GM23338 (cell line): ENCODE results near the gene SGCD. TPM values are rescaled to one million over a fixed set of nuclear protein-coding genes. Genes with fewer than 3 reads are reported as not detected.

Experiments
- ATAC-seq: fragments of 200-7000 bp; cut with Tn5 transposase; 3 replicates; pipeline ENCODE4 v1.9.1; 2020
- DNase-seq: peaks from one replicate; pipeline ENCODE4 v3.0.0-alpha.2; 2015; ENCODE audit warnings: low spot score
- H2AFZ ChIP-seq: fragments of 200-600 bp; sonication (generic); 2 replicates; pipeline ENCODE4 v1.8.0; 2016; ENCODE audit warnings: antibody characterized with exemption, mild to moderate bottlenecking, moderate library complexity
- H3F3A ChIP-seq: fragments of 200-600 bp; sonication (generic); replicated peaks from 2 replicates; pipeline ENCODE4 v1.8.0; 2017; ENCODE audit warnings: antibody characterized with exemption, mixed run types, low read depth
- H3K27ac ChIP-seq: fragments of 200-600 bp; sonication (generic); 2 replicates; pipeline ENCODE4 v1.6.1; 2016; ENCODE audit warnings: low read depth
- H3K27me3 ChIP-seq: fragments of 200-600 bp; sonication (generic); 2 replicates; pipeline ENCODE4 v1.8.0; 2016; ENCODE audit warnings: mild to moderate bottlenecking, mixed run types, moderate library complexity; ENCODE audit not compliant: insufficient read depth
- H3K36me3 ChIP-seq: fragments of 200-600 bp; sonication (generic); 2 replicates; pipeline ENCODE4 v1.8.0; 2016; ENCODE audit warnings: mild to moderate bottlenecking; ENCODE audit not compliant: insufficient read depth
- H3K4me1 ChIP-seq: fragments of 200-600 bp; sonication (generic); 2 replicates; pipeline ENCODE4 v1.8.0; 2016; ENCODE audit warnings: mild to moderate bottlenecking, moderate library complexity; ENCODE audit not compliant: insufficient read depth
- H3K4me2 ChIP-seq: fragments of 200-600 bp; sonication (generic); 2 replicates; pipeline ENCODE4 v1.7.1; 2017; ENCODE audit warnings: mixed run types
- H3K4me3 ChIP-seq: fragments of 200-600 bp; sonication (generic); 2 replicates; pipeline ENCODE4 v1.6.1; 2016; ENCODE audit warnings: mixed run types
- H3K79me2 ChIP-seq: fragments of 200-600 bp; sonication (generic); replicated peaks from 2 replicates; pipeline ENCODE4 v1.8.0; 2017; ENCODE audit warnings: mild to moderate bottlenecking; ENCODE audit not compliant: insufficient read depth
- H3K9me2 ChIP-seq: fragments of 200-600 bp; sonication (generic); 2 replicates; pipeline ENCODE4 v1.8.0; 2017; ENCODE audit not compliant: insufficient read depth
- H4K20me1 ChIP-seq: fragments of 200-600 bp; sonication (generic); replicated peaks from 2 replicates; pipeline ENCODE4 v1.8.0; 2017; ENCODE audit warnings: mild to moderate bottlenecking; ENCODE audit not compliant: insufficient read depth
- H3K27ac Mint-ChIP-seq: 2 replicates; pipeline ENCODE4 v1.8.0; 2020; ENCODE audit warnings: inconsistent platforms, mild to moderate bottlenecking, moderate library complexity, mixed read lengths
- H3K27me3 Mint-ChIP-seq: 3 replicates; pipeline ENCODE4 v1.8.0; 2022; ENCODE audit warnings: low read depth, mild to moderate bottlenecking, moderate library complexity, mixed read lengths, inconsistent platforms; ENCODE audit not compliant: insufficient read depth, poor library complexity
- H3K36me3 Mint-ChIP-seq: 3 replicates; pipeline ENCODE4 v1.8.0; 2021; ENCODE audit warnings: low read depth, mild to moderate bottlenecking, inconsistent platforms, moderate library complexity, mixed read lengths
- H3K4me1 Mint-ChIP-seq: 3 replicates; pipeline ENCODE4 v1.8.0; 2020; ENCODE audit warnings: mild to moderate bottlenecking, inconsistent platforms, mixed read lengths
- H3K4me3 Mint-ChIP-seq: 3 replicates; pipeline ENCODE4 v1.8.0; 2021; ENCODE audit warnings: moderate library complexity, mild to moderate bottlenecking, inconsistent platforms, mixed read lengths
- H3K9me3 Mint-ChIP-seq: 3 replicates; pipeline ENCODE4 v1.8.0; 2020; ENCODE audit warnings: moderate library complexity, mild to moderate bottlenecking, inconsistent platforms, mixed read lengths
- CREB1 ChIP-seq: fragments of 250-450 bp; sonication (Bioruptor Pico); IDR thresholded peaks from 2 replicates; pipeline ENCODE4 v1.5.0; 2020; ENCODE audit warnings: low read depth, mild to moderate bottlenecking, moderate library complexity
- EZH2 ChIP-seq: fragments of 200-600 bp; sonication (generic); IDR thresholded peaks from one replicate; pipeline ENCODE4 v1.8.0; 2017; ENCODE audit warnings: antibody characterized with exemption, mild to moderate bottlenecking, low read depth; ENCODE audit not compliant: unreplicated experiment
- EZH2phosphoT487 ChIP-seq: fragments of 200-600 bp; sonication (generic); IDR thresholded peaks from one replicate; pipeline ENCODE4 v1.8.1; 2018; ENCODE audit warnings: antibody characterized with exemption; ENCODE audit not compliant: unreplicated experiment
- JUNB ChIP-seq: IDR thresholded peaks from one replicate; pipeline ENCODE4 v1.6.1; 2016; ENCODE audit warnings: antibody characterized with exemption; ENCODE audit not compliant: unreplicated experiment
- NANOG ChIP-seq: IDR thresholded peaks from 2 replicates; pipeline ENCODE4 v1.6.1; 2016; ENCODE audit warnings: antibody characterized with exemption, borderline replicate concordance
- POLR2AphosphoS5 ChIP-seq: IDR thresholded peaks from 2 replicates; pipeline ENCODE4 v1.6.1; 2016; ENCODE audit warnings: antibody characterized with exemption, low read depth
- STAT1 ChIP-seq: IDR thresholded peaks from one replicate; pipeline ENCODE4 v1.6.1; 2016; ENCODE audit warnings: antibody characterized with exemption; ENCODE audit not compliant: unreplicated experiment
- ZNF114 ChIP-seq: fragments of 250-450 bp; sonication (Bioruptor Pico); IDR thresholded peaks from 2 replicates; pipeline ENCODE4 v1.5.0; 2020; ENCODE audit warnings: mild to moderate bottlenecking, moderate library complexity
- ZNF331 ChIP-seq: fragments of 250-450 bp; sonication (Bioruptor Pico); IDR thresholded peaks from 2 replicates; pipeline ENCODE4 v1.5.0; 2020; ENCODE audit warnings: low read depth, mild to moderate bottlenecking, moderate library complexity
- polyA plus RNA-seq: library from polyadenylated mRNA; unstranded; fragments of >200 nt; fragmentation: Nextera tagmentation; extraction: Ambion mirVana; gene quantifications from 2 replicates; pipeline ENCODE4 v1.2.1, GENCODE V29; 2016
- total RNA-seq: library from RNA; depleted of rRNA; stranded (reverse); fragments of >200 nt; shearing (Covaris generic); gene quantifications from 2 replicates; pipeline ENCODE4 v1.2.3, GENCODE V29; 2014
- TF ChIP-seq, protein P1 (sequence below): IDR thresholded peaks from one replicate; pipeline ENCODE4 v1.6.1; 2018; ENCODE audit warnings: antibody characterized with exemption; ENCODE audit not compliant: unreplicated experiment
- TF ChIP-seq, protein P2 (sequence below): IDR thresholded peaks from 2 replicates; pipeline ENCODE4 v1.6.1; 2016; ENCODE audit warnings: antibody characterized with exemption
- TF ChIP-seq, protein P3 (sequence below), 2 experiments: fragments of 200-600 bp in 1 of 2; sonication (generic) in 1 of 2; conservative IDR thresholded peaks; 2 replicates each; pipeline versions ENCODE4 v1.5.1 to v1.6.1; 2016 to 2017; ENCODE audit warnings: antibody characterized with exemption in 2 of 2, low read depth in 2 of 2, mild to moderate bottlenecking in 2 of 2, moderate library complexity in 1 of 2
- TF ChIP-seq, protein P4 (sequence below): fragments of 250-450 bp; sonication (Bioruptor Pico); IDR thresholded peaks from 2 replicates; pipeline ENCODE4 v1.5.0; 2020; ENCODE audit warnings: mild to moderate bottlenecking, moderate library complexity

The SGCD gene
- total and polyA plus RNA-seq, 2 experiments from 2014 or later: 0.03 to 0.05 TPM

DNA sequence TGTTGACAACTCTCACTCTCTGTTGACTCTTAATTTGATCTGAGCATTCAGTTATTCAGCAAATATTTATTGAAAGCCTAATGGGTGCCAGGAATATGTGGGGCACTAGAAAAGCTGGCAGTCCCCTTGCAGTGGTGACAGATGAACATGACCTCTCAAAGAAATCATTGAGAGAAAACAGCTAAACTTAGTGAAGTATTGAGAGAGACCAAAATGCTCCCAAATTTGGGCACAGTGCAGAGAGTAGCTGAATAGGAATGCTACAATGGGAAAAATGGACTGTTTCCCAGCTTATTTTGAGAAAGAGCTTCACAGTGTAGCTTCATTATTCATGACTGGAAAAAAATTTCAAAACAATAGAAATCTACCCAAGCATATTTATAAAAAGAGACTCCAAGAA is 257.9 kb downstream of the SGCD start (continued):
- TF ChIP-seq, protein P1, sequence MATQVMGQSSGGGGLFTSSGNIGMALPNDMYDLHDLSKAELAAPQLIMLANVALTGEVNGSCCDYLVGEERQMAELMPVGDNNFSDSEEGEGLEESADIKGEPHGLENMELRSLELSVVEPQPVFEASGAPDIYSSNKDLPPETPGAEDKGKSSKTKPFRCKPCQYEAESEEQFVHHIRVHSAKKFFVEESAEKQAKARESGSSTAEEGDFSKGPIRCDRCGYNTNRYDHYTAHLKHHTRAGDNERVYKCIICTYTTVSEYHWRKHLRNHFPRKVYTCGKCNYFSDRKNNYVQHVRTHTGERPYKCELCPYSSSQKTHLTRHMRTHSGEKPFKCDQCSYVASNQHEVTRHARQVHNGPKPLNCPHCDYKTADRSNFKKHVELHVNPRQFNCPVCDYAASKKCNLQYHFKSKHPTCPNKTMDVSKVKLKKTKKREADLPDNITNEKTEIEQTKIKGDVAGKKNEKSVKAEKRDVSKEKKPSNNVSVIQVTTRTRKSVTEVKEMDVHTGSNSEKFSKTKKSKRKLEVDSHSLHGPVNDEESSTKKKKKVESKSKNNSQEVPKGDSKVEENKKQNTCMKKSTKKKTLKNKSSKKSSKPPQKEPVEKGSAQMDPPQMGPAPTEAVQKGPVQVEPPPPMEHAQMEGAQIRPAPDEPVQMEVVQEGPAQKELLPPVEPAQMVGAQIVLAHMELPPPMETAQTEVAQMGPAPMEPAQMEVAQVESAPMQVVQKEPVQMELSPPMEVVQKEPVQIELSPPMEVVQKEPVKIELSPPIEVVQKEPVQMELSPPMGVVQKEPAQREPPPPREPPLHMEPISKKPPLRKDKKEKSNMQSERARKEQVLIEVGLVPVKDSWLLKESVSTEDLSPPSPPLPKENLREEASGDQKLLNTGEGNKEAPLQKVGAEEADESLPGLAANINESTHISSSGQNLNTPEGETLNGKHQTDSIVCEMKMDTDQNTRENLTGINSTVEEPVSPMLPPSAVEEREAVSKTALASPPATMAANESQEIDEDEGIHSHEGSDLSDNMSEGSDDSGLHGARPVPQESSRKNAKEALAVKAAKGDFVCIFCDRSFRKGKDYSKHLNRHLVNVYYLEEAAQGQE: no peak

DNA sequence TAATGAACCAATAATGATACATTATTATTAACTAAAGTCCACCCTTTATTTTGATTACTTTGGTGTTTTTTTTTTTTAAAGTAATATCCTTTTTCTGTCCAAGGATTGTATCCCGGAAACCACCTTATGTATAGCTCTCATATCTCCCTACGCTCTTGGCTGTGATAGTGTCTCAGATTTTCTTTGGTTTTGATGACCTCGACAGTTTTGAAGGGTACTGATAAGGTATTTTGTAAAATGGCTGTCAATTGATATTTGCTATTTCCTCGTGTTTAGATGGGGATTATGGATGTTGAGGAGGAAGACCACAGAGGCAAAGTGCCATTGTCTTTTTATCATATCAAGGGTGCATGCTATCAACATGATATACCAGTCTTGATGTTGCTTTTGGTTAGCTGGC is 259.0 kb downstream of the SGCD start:
- no peaks in the 10 kb centered on the region for H3K4me1 ChIP-seq
- ATAC-seq (no peak), DNase-seq (no peak)
- H3K27ac ChIP-seq: no peak overlapping the region
- H4K20me1 ChIP-seq: no peaks in the 10 kb centered on the region
- no peak overlapping the region for H3K4me3 ChIP-seq
- H2AFZ ChIP-seq: no peak overlapping the region
- no peaks in the 10 kb centered on the region for H3F3A ChIP-seq
- no peak overlapping the region for H3K4me2 ChIP-seq
- H3K36me3 Mint-ChIP-seq: no peaks in the 10 kb centered on the region
- H3K4me3 Mint-ChIP-seq: no peak overlapping the region
- no peaks in the 10 kb centered on the region for H3K27me3 ChIP-seq
- no peaks in the 10 kb centered on the region for H3K27me3 Mint-ChIP-seq
- H3K79me2 ChIP-seq: no peaks in the 10 kb centered on the region
- H3K36me3 ChIP-seq: no peaks in the 10 kb centered on the region
- H3K27ac Mint-ChIP-seq: no peak overlapping the region
- no peaks in the 10 kb centered on the region for H3K4me1 Mint-ChIP-seq
- no peaks in the 10 kb centered on the region for H3K9me3 Mint-ChIP-seq
- H3K9me2 ChIP-seq: peaks cover 5% of the 10 kb centered on the region; the same call in 1 of the 2 replicates
- TF ChIP-seq, protein P2, sequence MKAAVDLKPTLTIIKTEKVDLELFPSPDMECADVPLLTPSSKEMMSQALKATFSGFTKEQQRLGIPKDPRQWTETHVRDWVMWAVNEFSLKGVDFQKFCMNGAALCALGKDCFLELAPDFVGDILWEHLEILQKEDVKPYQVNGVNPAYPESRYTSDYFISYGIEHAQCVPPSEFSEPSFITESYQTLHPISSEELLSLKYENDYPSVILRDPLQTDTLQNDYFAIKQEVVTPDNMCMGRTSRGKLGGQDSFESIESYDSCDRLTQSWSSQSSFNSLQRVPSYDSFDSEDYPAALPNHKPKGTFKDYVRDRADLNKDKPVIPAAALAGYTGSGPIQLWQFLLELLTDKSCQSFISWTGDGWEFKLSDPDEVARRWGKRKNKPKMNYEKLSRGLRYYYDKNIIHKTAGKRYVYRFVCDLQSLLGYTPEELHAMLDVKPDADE: no peak
- TF ChIP-seq, protein P3, sequence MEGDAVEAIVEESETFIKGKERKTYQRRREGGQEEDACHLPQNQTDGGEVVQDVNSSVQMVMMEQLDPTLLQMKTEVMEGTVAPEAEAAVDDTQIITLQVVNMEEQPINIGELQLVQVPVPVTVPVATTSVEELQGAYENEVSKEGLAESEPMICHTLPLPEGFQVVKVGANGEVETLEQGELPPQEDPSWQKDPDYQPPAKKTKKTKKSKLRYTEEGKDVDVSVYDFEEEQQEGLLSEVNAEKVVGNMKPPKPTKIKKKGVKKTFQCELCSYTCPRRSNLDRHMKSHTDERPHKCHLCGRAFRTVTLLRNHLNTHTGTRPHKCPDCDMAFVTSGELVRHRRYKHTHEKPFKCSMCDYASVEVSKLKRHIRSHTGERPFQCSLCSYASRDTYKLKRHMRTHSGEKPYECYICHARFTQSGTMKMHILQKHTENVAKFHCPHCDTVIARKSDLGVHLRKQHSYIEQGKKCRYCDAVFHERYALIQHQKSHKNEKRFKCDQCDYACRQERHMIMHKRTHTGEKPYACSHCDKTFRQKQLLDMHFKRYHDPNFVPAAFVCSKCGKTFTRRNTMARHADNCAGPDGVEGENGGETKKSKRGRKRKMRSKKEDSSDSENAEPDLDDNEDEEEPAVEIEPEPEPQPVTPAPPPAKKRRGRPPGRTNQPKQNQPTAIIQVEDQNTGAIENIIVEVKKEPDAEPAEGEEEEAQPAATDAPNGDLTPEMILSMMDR (conservative IDR thresholded peaks at IDR 0.05; ENCODE audit: low read depth in 2 of 2): no peak
- no peak for TF ChIP-seq EZH2phosphoT487
- no peak for TF ChIP-seq STAT1
- TF ChIP-seq ZNF331 (CRISPR knock-in tag): no peak
- no peak for TF ChIP-seq EZH2
- TF ChIP-seq, protein P4, sequence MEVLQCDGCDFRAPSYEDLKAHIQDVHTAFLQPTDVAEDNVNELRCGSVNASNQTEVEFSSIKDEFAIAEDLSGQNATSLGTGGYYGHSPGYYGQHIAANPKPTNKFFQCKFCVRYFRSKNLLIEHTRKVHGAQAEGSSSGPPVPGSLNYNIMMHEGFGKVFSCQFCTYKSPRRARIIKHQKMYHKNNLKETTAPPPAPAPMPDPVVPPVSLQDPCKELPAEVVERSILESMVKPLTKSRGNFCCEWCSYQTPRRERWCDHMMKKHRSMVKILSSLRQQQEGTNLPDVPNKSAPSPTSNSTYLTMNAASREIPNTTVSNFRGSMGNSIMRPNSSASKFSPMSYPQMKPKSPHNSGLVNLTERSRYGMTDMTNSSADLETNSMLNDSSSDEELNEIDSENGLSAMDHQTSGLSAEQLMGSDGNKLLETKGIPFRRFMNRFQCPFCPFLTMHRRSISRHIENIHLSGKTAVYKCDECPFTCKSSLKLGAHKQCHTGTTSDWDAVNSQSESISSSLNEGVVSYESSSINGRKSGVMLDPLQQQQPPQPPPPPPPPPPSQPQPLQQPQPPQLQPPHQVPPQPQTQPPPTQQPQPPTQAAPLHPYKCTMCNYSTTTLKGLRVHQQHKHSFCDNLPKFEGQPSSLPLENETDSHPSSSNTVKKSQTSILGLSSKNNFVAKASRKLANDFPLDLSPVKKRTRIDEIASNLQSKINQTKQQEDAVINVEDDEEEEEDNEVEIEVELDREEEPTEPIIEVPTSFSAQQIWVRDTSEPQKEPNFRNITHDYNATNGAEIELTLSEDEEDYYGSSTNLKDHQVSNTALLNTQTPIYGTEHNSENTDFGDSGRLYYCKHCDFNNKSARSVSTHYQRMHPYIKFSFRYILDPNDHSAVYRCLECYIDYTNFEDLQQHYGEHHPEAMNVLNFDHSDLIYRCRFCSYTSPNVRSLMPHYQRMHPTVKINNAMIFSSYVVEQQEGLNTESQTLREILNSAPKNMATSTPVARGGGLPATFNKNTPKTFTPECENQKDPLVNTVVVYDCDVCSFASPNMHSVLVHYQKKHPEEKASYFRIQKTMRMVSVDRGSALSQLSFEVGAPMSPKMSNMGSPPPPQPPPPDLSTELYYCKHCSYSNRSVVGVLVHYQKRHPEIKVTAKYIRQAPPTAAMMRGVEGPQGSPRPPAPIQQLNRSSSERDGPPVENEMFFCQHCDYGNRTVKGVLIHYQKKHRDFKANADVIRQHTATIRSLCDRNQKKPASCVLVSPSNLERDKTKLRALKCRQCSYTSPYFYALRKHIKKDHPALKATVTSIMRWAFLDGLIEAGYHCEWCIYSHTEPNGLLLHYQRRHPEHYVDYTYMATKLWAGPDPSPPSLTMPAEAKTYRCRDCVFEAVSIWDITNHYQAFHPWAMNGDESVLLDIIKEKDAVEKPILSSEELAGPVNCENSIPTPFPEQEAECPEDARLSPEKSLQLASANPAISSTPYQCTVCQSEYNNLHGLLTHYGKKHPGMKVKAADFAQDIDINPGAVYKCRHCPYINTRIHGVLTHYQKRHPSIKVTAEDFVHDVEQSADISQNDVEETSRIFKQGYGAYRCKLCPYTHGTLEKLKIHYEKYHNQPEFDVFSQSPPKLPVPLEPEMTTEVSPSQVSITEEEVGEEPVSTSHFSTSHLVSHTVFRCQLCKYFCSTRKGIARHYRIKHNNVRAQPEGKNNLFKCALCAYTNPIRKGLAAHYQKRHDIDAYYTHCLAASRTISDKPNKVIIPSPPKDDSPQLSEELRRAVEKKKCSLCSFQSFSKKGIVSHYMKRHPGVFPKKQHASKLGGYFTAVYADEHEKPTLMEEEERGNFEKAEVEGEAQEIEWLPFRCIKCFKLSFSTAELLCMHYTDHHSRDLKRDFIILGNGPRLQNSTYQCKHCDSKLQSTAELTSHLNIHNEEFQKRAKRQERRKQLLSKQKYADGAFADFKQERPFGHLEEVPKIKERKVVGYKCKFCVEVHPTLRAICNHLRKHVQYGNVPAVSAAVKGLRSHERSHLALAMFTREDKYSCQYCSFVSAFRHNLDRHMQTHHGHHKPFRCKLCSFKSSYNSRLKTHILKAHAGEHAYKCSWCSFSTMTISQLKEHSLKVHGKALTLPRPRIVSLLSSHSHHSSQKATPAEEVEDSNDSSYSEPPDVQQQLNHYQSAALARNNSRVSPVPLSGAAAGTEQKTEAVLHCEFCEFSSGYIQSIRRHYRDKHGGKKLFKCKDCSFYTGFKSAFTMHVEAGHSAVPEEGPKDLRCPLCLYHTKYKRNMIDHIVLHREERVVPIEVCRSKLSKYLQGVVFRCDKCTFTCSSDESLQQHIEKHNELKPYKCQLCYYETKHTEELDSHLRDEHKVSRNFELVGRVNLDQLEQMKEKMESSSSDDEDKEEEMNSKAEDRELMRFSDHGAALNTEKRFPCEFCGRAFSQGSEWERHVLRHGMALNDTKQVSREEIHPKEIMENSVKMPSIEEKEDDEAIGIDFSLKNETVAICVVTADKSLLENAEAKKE (CRISPR knock-in tag): no peak
- TF ChIP-seq ZNF114 (CRISPR knock-in tag): no peak
- TF ChIP-seq CREB1 (CRISPR knock-in tag): no peak
- no peak for TF ChIP-seq NANOG
- TF ChIP-seq JUNB: no peak
- TF ChIP-seq POLR2AphosphoS5: no peak
